GM23338 (cell line): ENCODE results near the gene KRTAP4-8. TPM values are rescaled to one million over a fixed set of nuclear protein-coding genes. Genes with fewer than 3 reads are reported as not detected.

Experiments used
- ATAC-seq: fragments of 200-7000 bp; cut with Tn5 transposase; 3 replicates; pipeline ENCODE4 v1.9.1; 2020
- DNase-seq: peaks from one replicate; pipeline ENCODE4 v3.0.0-alpha.2; 2015; ENCODE audit warnings: low spot score
- H2AFZ ChIP-seq: fragments of 200-600 bp; sonication (generic); 2 replicates; pipeline ENCODE4 v1.8.0; 2016; ENCODE audit warnings: antibody characterized with exemption, mild to moderate bottlenecking, moderate library complexity
- H3F3A ChIP-seq: fragments of 200-600 bp; sonication (generic); replicated peaks from 2 replicates; pipeline ENCODE4 v1.8.0; 2017; ENCODE audit warnings: antibody characterized with exemption, mixed run types, low read depth
- H3K27ac ChIP-seq: fragments of 200-600 bp; sonication (generic); 2 replicates; pipeline ENCODE4 v1.6.1; 2016; ENCODE audit warnings: low read depth
- H3K27me3 ChIP-seq: fragments of 200-600 bp; sonication (generic); 2 replicates; pipeline ENCODE4 v1.8.0; 2016; ENCODE audit warnings: mild to moderate bottlenecking, mixed run types, moderate library complexity; ENCODE audit not compliant: insufficient read depth
- H3K36me3 ChIP-seq: fragments of 200-600 bp; sonication (generic); 2 replicates; pipeline ENCODE4 v1.8.0; 2016; ENCODE audit warnings: mild to moderate bottlenecking; ENCODE audit not compliant: insufficient read depth
- H3K4me1 ChIP-seq: fragments of 200-600 bp; sonication (generic); 2 replicates; pipeline ENCODE4 v1.8.0; 2016; ENCODE audit warnings: mild to moderate bottlenecking, moderate library complexity; ENCODE audit not compliant: insufficient read depth
- H3K4me2 ChIP-seq: fragments of 200-600 bp; sonication (generic); 2 replicates; pipeline ENCODE4 v1.7.1; 2017; ENCODE audit warnings: mixed run types
- H3K4me3 ChIP-seq: fragments of 200-600 bp; sonication (generic); 2 replicates; pipeline ENCODE4 v1.6.1; 2016; ENCODE audit warnings: mixed run types
- H3K79me2 ChIP-seq: fragments of 200-600 bp; sonication (generic); replicated peaks from 2 replicates; pipeline ENCODE4 v1.8.0; 2017; ENCODE audit warnings: mild to moderate bottlenecking; ENCODE audit not compliant: insufficient read depth
- H3K9me2 ChIP-seq: fragments of 200-600 bp; sonication (generic); 2 replicates; pipeline ENCODE4 v1.8.0; 2017; ENCODE audit not compliant: insufficient read depth
- H4K20me1 ChIP-seq: fragments of 200-600 bp; sonication (generic); replicated peaks from 2 replicates; pipeline ENCODE4 v1.8.0; 2017; ENCODE audit warnings: mild to moderate bottlenecking; ENCODE audit not compliant: insufficient read depth
- H3K27ac Mint-ChIP-seq: 2 replicates; pipeline ENCODE4 v1.8.0; 2020; ENCODE audit warnings: inconsistent platforms, mild to moderate bottlenecking, moderate library complexity, mixed read lengths
- H3K27me3 Mint-ChIP-seq: 3 replicates; pipeline ENCODE4 v1.8.0; 2022; ENCODE audit warnings: low read depth, mild to moderate bottlenecking, moderate library complexity, mixed read lengths, inconsistent platforms; ENCODE audit not compliant: insufficient read depth, poor library complexity
- H3K36me3 Mint-ChIP-seq: 3 replicates; pipeline ENCODE4 v1.8.0; 2021; ENCODE audit warnings: low read depth, mild to moderate bottlenecking, inconsistent platforms, moderate library complexity, mixed read lengths
- H3K4me1 Mint-ChIP-seq: 3 replicates; pipeline ENCODE4 v1.8.0; 2020; ENCODE audit warnings: mild to moderate bottlenecking, inconsistent platforms, mixed read lengths
- H3K4me3 Mint-ChIP-seq: 3 replicates; pipeline ENCODE4 v1.8.0; 2021; ENCODE audit warnings: moderate library complexity, mild to moderate bottlenecking, inconsistent platforms, mixed read lengths
- H3K9me3 Mint-ChIP-seq: 3 replicates; pipeline ENCODE4 v1.8.0; 2020; ENCODE audit warnings: moderate library complexity, mild to moderate bottlenecking, inconsistent platforms, mixed read lengths
- CREB1 ChIP-seq: fragments of 250-450 bp; sonication (Bioruptor Pico); IDR thresholded peaks from 2 replicates; pipeline ENCODE4 v1.5.0; 2020; ENCODE audit warnings: low read depth, mild to moderate bottlenecking, moderate library complexity
- EZH2 ChIP-seq: fragments of 200-600 bp; sonication (generic); IDR thresholded peaks from one replicate; pipeline ENCODE4 v1.8.0; 2017; ENCODE audit warnings: antibody characterized with exemption, mild to moderate bottlenecking, low read depth; ENCODE audit not compliant: unreplicated experiment
- EZH2phosphoT487 ChIP-seq: fragments of 200-600 bp; sonication (generic); IDR thresholded peaks from one replicate; pipeline ENCODE4 v1.8.1; 2018; ENCODE audit warnings: antibody characterized with exemption; ENCODE audit not compliant: unreplicated experiment
- JUNB ChIP-seq: IDR thresholded peaks from one replicate; pipeline ENCODE4 v1.6.1; 2016; ENCODE audit warnings: antibody characterized with exemption; ENCODE audit not compliant: unreplicated experiment
- NANOG ChIP-seq: IDR thresholded peaks from 2 replicates; pipeline ENCODE4 v1.6.1; 2016; ENCODE audit warnings: antibody characterized with exemption, borderline replicate concordance
- POLR2AphosphoS5 ChIP-seq: IDR thresholded peaks from 2 replicates; pipeline ENCODE4 v1.6.1; 2016; ENCODE audit warnings: antibody characterized with exemption, low read depth
- STAT1 ChIP-seq: IDR thresholded peaks from one replicate; pipeline ENCODE4 v1.6.1; 2016; ENCODE audit warnings: antibody characterized with exemption; ENCODE audit not compliant: unreplicated experiment
- ZNF114 ChIP-seq: fragments of 250-450 bp; sonication (Bioruptor Pico); IDR thresholded peaks from 2 replicates; pipeline ENCODE4 v1.5.0; 2020; ENCODE audit warnings: mild to moderate bottlenecking, moderate library complexity
- ZNF331 ChIP-seq: fragments of 250-450 bp; sonication (Bioruptor Pico); IDR thresholded peaks from 2 replicates; pipeline ENCODE4 v1.5.0; 2020; ENCODE audit warnings: low read depth, mild to moderate bottlenecking, moderate library complexity
- polyA plus RNA-seq: library from polyadenylated mRNA; unstranded; fragments of >200 nt; fragmentation: Nextera tagmentation; extraction: Ambion mirVana; gene quantifications from 2 replicates; pipeline ENCODE4 v1.2.1, GENCODE V29; 2016
- total RNA-seq: library from RNA; depleted of rRNA; stranded (reverse); fragments of >200 nt; shearing (Covaris generic); gene quantifications from 2 replicates; pipeline ENCODE4 v1.2.3, GENCODE V29; 2014
- TF ChIP-seq, protein P1 (sequence below), 2 experiments: fragments of 200-600 bp in 1 of 2; sonication (generic) in 1 of 2; conservative IDR thresholded peaks; 2 replicates each; pipeline versions ENCODE4 v1.5.1 to v1.6.1; 2016 to 2017; ENCODE audit warnings: antibody characterized with exemption in 2 of 2, low read depth in 2 of 2, mild to moderate bottlenecking in 2 of 2, moderate library complexity in 1 of 2
- TF ChIP-seq, protein P2 (sequence below): IDR thresholded peaks from 2 replicates; pipeline ENCODE4 v1.6.1; 2016; ENCODE audit warnings: antibody characterized with exemption
- TF ChIP-seq, protein P3 (sequence below): IDR thresholded peaks from one replicate; pipeline ENCODE4 v1.6.1; 2018; ENCODE audit warnings: antibody characterized with exemption; ENCODE audit not compliant: unreplicated experiment
- TF ChIP-seq, protein P4 (sequence below): fragments of 250-450 bp; sonication (Bioruptor Pico); IDR thresholded peaks from 2 replicates; pipeline ENCODE4 v1.5.0; 2020; ENCODE audit warnings: mild to moderate bottlenecking, moderate library complexity

The KRTAP4-8 gene
- total and polyA plus RNA-seq, 2 experiments from 2014 or later = not detected

DNA sequence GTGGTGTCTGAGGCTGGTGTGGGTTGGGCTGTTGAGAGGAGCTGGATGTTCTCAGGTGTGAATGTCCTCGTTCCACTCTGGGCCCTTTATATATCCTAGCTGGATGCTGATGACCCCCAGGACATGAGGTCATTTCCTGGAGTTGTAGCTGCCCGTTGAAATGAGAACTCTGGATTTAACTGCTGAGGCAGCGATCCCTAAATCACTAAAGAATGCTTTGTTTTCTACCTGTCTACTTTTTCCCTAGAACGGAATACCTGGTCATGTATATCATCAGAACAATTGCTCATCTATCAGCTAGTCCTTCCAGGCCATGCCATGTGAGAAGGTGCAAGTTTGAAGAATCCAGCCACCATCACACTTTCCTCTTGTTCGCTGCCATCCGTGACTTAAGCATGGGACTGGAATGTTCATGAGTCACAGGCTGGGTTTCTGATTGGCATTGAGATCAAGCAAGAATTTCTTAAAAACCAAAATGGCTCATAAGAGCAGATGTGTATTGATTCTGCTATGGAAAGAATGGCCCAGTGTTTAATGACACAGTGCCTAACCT lies 37.8 kb downstream of the KRTAP4-8 start, which contains the start of gene KRTAP2-3:
KRTAP2-3 (minus strand) TSS at position 63 of the 553 bp plus-strand sequence. CDS start 64 bp downstream, outside the sequence.
- H3K4me2 ChIP-seq = no peak within 1 kb of the TSS
- H3K27me3 ChIP-seq = no peaks in the 10 kb centered on the region
- Mint-ChIP-seq H3K4me3 (no peak within 1 kb of the TSS), H3K27me3 (no peaks in the 10 kb centered on the region), H3K27ac (no peak within 1 kb of the TSS; the same call in 1 of the 2 replicates), H3K9me3 (peaks cover 3% of the 10 kb centered on the region; the same call in 1 of the 3 replicates), H3K4me1 (peaks cover 4% of the 10 kb centered on the region), H3K36me3 (no peaks in the 10 kb centered on the region)
- ATAC-seq (no peak; the same call in 1 of the 3 replicates), DNase-seq (no peak)
- H3K9me2 ChIP-seq = no peaks in the 10 kb centered on the region
- no peaks in the 10 kb centered on the region for H4K20me1 ChIP-seq
- H3K36me3 ChIP-seq = no peaks in the 10 kb centered on the region
- TF ChIP-seq, protein P1, sequence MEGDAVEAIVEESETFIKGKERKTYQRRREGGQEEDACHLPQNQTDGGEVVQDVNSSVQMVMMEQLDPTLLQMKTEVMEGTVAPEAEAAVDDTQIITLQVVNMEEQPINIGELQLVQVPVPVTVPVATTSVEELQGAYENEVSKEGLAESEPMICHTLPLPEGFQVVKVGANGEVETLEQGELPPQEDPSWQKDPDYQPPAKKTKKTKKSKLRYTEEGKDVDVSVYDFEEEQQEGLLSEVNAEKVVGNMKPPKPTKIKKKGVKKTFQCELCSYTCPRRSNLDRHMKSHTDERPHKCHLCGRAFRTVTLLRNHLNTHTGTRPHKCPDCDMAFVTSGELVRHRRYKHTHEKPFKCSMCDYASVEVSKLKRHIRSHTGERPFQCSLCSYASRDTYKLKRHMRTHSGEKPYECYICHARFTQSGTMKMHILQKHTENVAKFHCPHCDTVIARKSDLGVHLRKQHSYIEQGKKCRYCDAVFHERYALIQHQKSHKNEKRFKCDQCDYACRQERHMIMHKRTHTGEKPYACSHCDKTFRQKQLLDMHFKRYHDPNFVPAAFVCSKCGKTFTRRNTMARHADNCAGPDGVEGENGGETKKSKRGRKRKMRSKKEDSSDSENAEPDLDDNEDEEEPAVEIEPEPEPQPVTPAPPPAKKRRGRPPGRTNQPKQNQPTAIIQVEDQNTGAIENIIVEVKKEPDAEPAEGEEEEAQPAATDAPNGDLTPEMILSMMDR (conservative IDR thresholded peaks at IDR 0.05; ENCODE audit: low read depth in 2 of 2) = no peak
- TF ChIP-seq, protein P2, sequence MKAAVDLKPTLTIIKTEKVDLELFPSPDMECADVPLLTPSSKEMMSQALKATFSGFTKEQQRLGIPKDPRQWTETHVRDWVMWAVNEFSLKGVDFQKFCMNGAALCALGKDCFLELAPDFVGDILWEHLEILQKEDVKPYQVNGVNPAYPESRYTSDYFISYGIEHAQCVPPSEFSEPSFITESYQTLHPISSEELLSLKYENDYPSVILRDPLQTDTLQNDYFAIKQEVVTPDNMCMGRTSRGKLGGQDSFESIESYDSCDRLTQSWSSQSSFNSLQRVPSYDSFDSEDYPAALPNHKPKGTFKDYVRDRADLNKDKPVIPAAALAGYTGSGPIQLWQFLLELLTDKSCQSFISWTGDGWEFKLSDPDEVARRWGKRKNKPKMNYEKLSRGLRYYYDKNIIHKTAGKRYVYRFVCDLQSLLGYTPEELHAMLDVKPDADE = no peak
- no peak for TF ChIP-seq ZNF331 (CRISPR knock-in tag)
- TF ChIP-seq JUNB = no peak
- no peak for TF ChIP-seq STAT1
- no peak for TF ChIP-seq NANOG
- TF ChIP-seq, protein P3, sequence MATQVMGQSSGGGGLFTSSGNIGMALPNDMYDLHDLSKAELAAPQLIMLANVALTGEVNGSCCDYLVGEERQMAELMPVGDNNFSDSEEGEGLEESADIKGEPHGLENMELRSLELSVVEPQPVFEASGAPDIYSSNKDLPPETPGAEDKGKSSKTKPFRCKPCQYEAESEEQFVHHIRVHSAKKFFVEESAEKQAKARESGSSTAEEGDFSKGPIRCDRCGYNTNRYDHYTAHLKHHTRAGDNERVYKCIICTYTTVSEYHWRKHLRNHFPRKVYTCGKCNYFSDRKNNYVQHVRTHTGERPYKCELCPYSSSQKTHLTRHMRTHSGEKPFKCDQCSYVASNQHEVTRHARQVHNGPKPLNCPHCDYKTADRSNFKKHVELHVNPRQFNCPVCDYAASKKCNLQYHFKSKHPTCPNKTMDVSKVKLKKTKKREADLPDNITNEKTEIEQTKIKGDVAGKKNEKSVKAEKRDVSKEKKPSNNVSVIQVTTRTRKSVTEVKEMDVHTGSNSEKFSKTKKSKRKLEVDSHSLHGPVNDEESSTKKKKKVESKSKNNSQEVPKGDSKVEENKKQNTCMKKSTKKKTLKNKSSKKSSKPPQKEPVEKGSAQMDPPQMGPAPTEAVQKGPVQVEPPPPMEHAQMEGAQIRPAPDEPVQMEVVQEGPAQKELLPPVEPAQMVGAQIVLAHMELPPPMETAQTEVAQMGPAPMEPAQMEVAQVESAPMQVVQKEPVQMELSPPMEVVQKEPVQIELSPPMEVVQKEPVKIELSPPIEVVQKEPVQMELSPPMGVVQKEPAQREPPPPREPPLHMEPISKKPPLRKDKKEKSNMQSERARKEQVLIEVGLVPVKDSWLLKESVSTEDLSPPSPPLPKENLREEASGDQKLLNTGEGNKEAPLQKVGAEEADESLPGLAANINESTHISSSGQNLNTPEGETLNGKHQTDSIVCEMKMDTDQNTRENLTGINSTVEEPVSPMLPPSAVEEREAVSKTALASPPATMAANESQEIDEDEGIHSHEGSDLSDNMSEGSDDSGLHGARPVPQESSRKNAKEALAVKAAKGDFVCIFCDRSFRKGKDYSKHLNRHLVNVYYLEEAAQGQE = no peak
- no peak for TF ChIP-seq POLR2AphosphoS5
- no peak for TF ChIP-seq EZH2phosphoT487
- TF ChIP-seq, protein P4, sequence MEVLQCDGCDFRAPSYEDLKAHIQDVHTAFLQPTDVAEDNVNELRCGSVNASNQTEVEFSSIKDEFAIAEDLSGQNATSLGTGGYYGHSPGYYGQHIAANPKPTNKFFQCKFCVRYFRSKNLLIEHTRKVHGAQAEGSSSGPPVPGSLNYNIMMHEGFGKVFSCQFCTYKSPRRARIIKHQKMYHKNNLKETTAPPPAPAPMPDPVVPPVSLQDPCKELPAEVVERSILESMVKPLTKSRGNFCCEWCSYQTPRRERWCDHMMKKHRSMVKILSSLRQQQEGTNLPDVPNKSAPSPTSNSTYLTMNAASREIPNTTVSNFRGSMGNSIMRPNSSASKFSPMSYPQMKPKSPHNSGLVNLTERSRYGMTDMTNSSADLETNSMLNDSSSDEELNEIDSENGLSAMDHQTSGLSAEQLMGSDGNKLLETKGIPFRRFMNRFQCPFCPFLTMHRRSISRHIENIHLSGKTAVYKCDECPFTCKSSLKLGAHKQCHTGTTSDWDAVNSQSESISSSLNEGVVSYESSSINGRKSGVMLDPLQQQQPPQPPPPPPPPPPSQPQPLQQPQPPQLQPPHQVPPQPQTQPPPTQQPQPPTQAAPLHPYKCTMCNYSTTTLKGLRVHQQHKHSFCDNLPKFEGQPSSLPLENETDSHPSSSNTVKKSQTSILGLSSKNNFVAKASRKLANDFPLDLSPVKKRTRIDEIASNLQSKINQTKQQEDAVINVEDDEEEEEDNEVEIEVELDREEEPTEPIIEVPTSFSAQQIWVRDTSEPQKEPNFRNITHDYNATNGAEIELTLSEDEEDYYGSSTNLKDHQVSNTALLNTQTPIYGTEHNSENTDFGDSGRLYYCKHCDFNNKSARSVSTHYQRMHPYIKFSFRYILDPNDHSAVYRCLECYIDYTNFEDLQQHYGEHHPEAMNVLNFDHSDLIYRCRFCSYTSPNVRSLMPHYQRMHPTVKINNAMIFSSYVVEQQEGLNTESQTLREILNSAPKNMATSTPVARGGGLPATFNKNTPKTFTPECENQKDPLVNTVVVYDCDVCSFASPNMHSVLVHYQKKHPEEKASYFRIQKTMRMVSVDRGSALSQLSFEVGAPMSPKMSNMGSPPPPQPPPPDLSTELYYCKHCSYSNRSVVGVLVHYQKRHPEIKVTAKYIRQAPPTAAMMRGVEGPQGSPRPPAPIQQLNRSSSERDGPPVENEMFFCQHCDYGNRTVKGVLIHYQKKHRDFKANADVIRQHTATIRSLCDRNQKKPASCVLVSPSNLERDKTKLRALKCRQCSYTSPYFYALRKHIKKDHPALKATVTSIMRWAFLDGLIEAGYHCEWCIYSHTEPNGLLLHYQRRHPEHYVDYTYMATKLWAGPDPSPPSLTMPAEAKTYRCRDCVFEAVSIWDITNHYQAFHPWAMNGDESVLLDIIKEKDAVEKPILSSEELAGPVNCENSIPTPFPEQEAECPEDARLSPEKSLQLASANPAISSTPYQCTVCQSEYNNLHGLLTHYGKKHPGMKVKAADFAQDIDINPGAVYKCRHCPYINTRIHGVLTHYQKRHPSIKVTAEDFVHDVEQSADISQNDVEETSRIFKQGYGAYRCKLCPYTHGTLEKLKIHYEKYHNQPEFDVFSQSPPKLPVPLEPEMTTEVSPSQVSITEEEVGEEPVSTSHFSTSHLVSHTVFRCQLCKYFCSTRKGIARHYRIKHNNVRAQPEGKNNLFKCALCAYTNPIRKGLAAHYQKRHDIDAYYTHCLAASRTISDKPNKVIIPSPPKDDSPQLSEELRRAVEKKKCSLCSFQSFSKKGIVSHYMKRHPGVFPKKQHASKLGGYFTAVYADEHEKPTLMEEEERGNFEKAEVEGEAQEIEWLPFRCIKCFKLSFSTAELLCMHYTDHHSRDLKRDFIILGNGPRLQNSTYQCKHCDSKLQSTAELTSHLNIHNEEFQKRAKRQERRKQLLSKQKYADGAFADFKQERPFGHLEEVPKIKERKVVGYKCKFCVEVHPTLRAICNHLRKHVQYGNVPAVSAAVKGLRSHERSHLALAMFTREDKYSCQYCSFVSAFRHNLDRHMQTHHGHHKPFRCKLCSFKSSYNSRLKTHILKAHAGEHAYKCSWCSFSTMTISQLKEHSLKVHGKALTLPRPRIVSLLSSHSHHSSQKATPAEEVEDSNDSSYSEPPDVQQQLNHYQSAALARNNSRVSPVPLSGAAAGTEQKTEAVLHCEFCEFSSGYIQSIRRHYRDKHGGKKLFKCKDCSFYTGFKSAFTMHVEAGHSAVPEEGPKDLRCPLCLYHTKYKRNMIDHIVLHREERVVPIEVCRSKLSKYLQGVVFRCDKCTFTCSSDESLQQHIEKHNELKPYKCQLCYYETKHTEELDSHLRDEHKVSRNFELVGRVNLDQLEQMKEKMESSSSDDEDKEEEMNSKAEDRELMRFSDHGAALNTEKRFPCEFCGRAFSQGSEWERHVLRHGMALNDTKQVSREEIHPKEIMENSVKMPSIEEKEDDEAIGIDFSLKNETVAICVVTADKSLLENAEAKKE = no peak
- TF ChIP-seq ZNF114 (CRISPR knock-in tag) = no peak
- TF ChIP-seq CREB1 (CRISPR knock-in tag) = no peak
- no peak for TF ChIP-seq EZH2
- no peak within 1 kb of the TSS for H3K27ac ChIP-seq
- H3K4me1 ChIP-seq = 0 out of 2 replicates have a peak, but pooled peaks cover 6% of the 10 kb centered on the region
- no peaks in the 10 kb centered on the region for H3F3A ChIP-seq
- H2AFZ ChIP-seq = 0 out of 2 replicates have a peak within 1 kb of the TSS, but pooled peaks have one; percentile 69
- H3K79me2 ChIP-seq = no peaks in the 10 kb centered on the region
- no peak within 1 kb of the TSS for H3K4me3 ChIP-seq
